HEK293T (cell line): ENCODE results near the gene QSOX1.

Source experiments
- CTCF ChIA-PET: fragments of 350-600 bp; formaldehyde crosslinking; extraction: SDS; loops from one replicate; lab custom pipeline; 2021; ENCODE audit warnings: antibody characterized with exemption, inconsistent platforms; lab: Yijun Ruan, JAX
- POLR2A ChIA-PET: fragments of 350-600 bp; formaldehyde crosslinking; extraction: SDS; loops from one replicate; lab custom pipeline; 2020; ENCODE audit warnings: antibody characterized with exemption, inconsistent platforms; lab: Yijun Ruan, JAX
- DNase-seq: peaks from one replicate; pipeline ENCODE4 v3.0.0; 2012; ENCODE audit warnings: mixed read lengths; ENCODE audit errors: extremely low spot score
- ARNT ChIP-seq: fragments of 450-650 bp; IDR thresholded peaks from 2 replicates; pipeline ENCODE4 v1.6.1; 2017; ENCODE audit warnings: mild to moderate bottlenecking
- BHLHE40 ChIP-seq: fragments of 450-650 bp; IDR thresholded peaks from 2 replicates; pipeline ENCODE4 v1.6.1; 2016; ENCODE audit warnings: mild to moderate bottlenecking, moderate library complexity, borderline replicate concordance
- CTBP1 ChIP-seq: fragments of 450-650 bp; IDR thresholded peaks from 2 replicates; pipeline ENCODE4 v1.6.1; 2016; ENCODE audit warnings: borderline replicate concordance
- ELF4 ChIP-seq: fragments of 450-650 bp; IDR thresholded peaks from 2 replicates; pipeline ENCODE4 v1.6.1; 2017; ENCODE audit warnings: antibody characterized with exemption
- FOXA1 ChIP-seq: fragments of 450-650 bp; IDR thresholded peaks from 2 replicates; pipeline ENCODE4 v1.6.1; 2016; ENCODE audit warnings: mild to moderate bottlenecking
- FOXK2 ChIP-seq: fragments of 450-650 bp; IDR thresholded peaks from 2 replicates; pipeline ENCODE4 v1.6.1; 2016; ENCODE audit warnings: mild to moderate bottlenecking
- FOXM1 ChIP-seq: fragments of 450-650 bp; IDR thresholded peaks from 2 replicates; pipeline ENCODE4 v1.6.1; 2017; ENCODE audit warnings: mild to moderate bottlenecking, borderline replicate concordance
- HDGF ChIP-seq: fragments of 450-650 bp; IDR thresholded peaks from 2 replicates; pipeline ENCODE4 v1.6.1; 2017; ENCODE audit warnings: antibody characterized with exemption, borderline replicate concordance
- L3MBTL2 ChIP-seq: fragments of 450-650 bp; conservative IDR thresholded peaks from 2 replicates; pipeline ENCODE4 v1.6.1; 2016; ENCODE audit warnings: mild to moderate bottlenecking
- LEF1 ChIP-seq: fragments of 450-650 bp; IDR thresholded peaks from 2 replicates; pipeline ENCODE4 v1.6.1; 2017; ENCODE audit warnings: mild to moderate bottlenecking, borderline replicate concordance
- NFRKB ChIP-seq: fragments of 450-650 bp; IDR thresholded peaks from 2 replicates; pipeline ENCODE4 v1.6.1; 2016; ENCODE audit warnings: mild to moderate bottlenecking, moderate library complexity
- PKNOX1 ChIP-seq: fragments of 450-650 bp; IDR thresholded peaks from 2 replicates; pipeline ENCODE4 v1.6.1; 2016
- SP1 ChIP-seq: fragments of 450-650 bp; IDR thresholded peaks from 2 replicates; pipeline ENCODE4 v1.6.1; 2017
- SUZ12 ChIP-seq: fragments of 450-650 bp; IDR thresholded peaks from 2 replicates; pipeline ENCODE4 v1.6.1; 2016; ENCODE audit warnings: mild to moderate bottlenecking
- TARDBP ChIP-seq: fragments of 450-650 bp; IDR thresholded peaks from 2 replicates; pipeline ENCODE4 v1.6.1; 2016
- ZNF384 ChIP-seq: fragments of 450-650 bp; IDR thresholded peaks from 2 replicates; pipeline ENCODE4 v1.6.1; 2016

QSOX1 gene

GRCh38 chr1:180224902-180225301 is 70.2 kb downstream of the QSOX1 start:
- ChIA-PET POLR2A (no interaction called here), CTCF (no interaction called here)
- DNase-seq: no peak
- TF ChIP-seq BHLHE40: no peak
- no peak for TF ChIP-seq FOXA1
- TF ChIP-seq ELF4: no peak
- no peak for TF ChIP-seq ZNF384
- no peak for TF ChIP-seq L3MBTL2
- no peak for TF ChIP-seq HDGF
- TF ChIP-seq PKNOX1: no peak
- no peak for TF ChIP-seq SUZ12
- no peak for TF ChIP-seq ARNT
- no peak for TF ChIP-seq FOXK2
- TF ChIP-seq SP1: no peak
- no peak for TF ChIP-seq TARDBP
- TF ChIP-seq LEF1: no peak
- TF ChIP-seq CTBP1: no peak
- no peak for TF ChIP-seq NFRKB
- no peak for TF ChIP-seq FOXM1

DNA sequence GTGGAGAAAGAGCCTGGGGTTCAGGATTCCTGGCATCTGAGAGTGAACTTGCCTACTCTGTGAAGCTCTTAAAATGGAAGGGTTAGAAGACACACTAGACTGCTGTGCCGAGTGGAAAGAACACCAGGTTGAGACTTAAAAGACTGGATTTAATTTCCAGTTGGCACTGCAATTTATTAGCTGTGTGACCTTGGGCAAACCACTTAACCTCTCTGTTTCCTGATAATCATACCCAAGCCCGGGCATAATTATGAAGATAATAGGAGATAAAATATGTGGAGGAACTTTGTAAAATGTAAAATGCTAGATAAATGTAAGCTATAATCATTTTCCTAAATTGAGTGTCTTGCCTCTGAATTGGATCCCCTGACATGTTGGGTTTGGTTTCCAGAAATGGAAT is 70.7 kb downstream of the QSOX1 start:
- CTCF ChIA-PET: no interaction called here
- POLR2A ChIA-PET: no interaction called here
- TF ChIP-seq ZNF384: no peak
- no peak for TF ChIP-seq L3MBTL2
- TF ChIP-seq PKNOX1: no peak
- no peak for TF ChIP-seq FOXA1
- TF ChIP-seq CTBP1: no peak
- no peak for TF ChIP-seq NFRKB
- no peak for TF ChIP-seq TARDBP
- no peak for TF ChIP-seq FOXK2
- TF ChIP-seq ARNT: no peak
- no peak for TF ChIP-seq HDGF
- TF ChIP-seq SP1: no peak
- TF ChIP-seq ELF4: no peak
- no peak for TF ChIP-seq BHLHE40
- no peak for TF ChIP-seq LEF1
- TF ChIP-seq SUZ12: no peak
- no peak for TF ChIP-seq FOXM1
- no peak for DNase-seq

GRCh38 chr1:180227861-180228647 is 73.4 kb downstream of the QSOX1 start:
- TF ChIP-seq CTBP1 (no peak), SP1 (no peak), NFRKB (no peak), ZNF384 (no peak), L3MBTL2 (no peak), FOXM1 (no peak), LEF1 (no peak), FOXA1 (no peak), ARNT (no peak), BHLHE40 (no peak), HDGF (no peak), SUZ12 (no peak), PKNOX1 (no peak), ELF4 (no peak)
- no peak for DNase-seq
- CTCF ChIA-PET: no interaction called here
- POLR2A ChIA-PET: no interaction called here

- TF ChIP-seq ARNT (no peak), BHLHE40 (no peak), PKNOX1 (no peak), L3MBTL2 (peak; percentile 91)
- CTCF ChIA-PET: no interaction called here
- DNase-seq: peak; percentile 51
- POLR2A ChIA-PET: no interaction called here
These were observed 74.2 kb downstream of the QSOX1 start for GRCh38 chr1:180228648-180229482.

DNA sequence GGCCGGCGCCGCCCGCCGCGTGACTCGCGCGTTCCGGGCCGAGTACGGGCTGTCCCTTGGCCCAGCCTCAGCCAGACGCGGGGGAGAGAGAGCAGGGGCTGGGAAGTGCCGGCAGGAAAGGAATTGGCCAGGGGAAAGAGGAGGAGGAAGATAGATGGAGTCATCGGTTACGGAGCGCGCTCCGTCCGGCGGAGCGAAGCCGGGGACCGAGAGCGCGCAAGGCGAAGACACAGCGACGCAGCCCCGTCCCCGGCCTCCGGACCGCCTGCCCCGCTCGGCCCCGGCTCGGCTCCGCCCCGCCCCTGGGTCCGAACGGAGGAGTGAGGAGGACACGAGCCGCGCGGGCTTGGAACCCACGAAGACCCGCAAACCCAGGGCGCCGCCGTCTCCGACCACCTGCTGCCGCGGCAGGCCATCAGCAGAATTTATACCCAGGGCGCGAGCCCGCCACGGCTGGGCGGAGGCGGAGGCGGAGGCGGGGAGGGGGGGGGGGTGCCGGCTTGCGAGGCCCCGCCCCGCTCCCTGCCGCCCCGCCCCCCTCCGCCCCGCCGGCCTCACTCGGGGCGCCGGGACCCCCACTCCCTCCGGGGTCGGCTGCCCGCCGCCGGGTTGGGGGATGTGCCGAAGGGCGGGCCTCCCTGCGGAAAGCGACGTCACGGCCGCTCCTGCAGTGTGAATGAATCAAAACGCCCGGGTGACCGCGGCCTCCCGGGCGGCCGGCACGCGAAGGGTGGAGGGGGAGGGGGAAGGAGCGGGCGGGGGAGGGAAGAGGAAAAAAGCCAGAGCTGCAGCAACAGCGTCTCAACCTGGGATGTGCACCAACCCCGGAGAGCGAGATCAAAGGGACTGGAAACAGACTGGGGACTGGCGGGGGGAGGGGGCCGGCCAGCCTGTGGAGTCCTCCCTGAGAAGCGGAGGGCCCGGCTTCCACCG is 75.1 kb downstream of the QSOX1 start, which contains the start of gene LHX4:
Gene LHX4, plus strand, starts transcription at position 782 of the 933 bp plus-strand sequence. CDS start 266 bp downstream, outside the sequence.
- ChIA-PET POLR2A (interaction anchor here (1.5 kb wide), 1 partner anchor 20 kb away, joined by 3 read pairs; no protein-coding TSS in a partner anchor), CTCF (no interaction called here)

More for the DNA sequence above, 75.1 kb downstream of the QSOX1 start, which contains the start of gene LHX4:
- DNase-seq: peak; percentile 91
- TF ChIP-seq ARNT: no peak
- peak; percentile 92 for TF ChIP-seq LEF1
- TF ChIP-seq L3MBTL2: peak; percentile 72
- no peak for TF ChIP-seq FOXA1
- TF ChIP-seq SUZ12: no peak
- TF ChIP-seq CTBP1: no peak
- TF ChIP-seq ZNF384: no peak
